Measurements from ENCODE around the gene KIRREL3.

The KIRREL3 gene

GRCh38 chr11:126790550-126791081 is 210.0 kb downstream of the KIRREL3 start:
- DNase-seq (ENCODE audit: low read depth): peak; percentile 49

GRCh38 chr11:126782810-126783209 is 217.8 kb downstream of the KIRREL3 start:
- no peak for DNase-seq (ENCODE audit: low read depth)

GRCh38 chr11:126781942-126782341 is 218.6 kb downstream of the KIRREL3 start:
- no peak for DNase-seq (ENCODE audit: low read depth)

GRCh38 chr11:126776119-126776518 is 224.5 kb downstream of the KIRREL3 start:
- no peak for DNase-seq (ENCODE audit: low read depth)

GRCh38 chr11:126772267-126772666 is 228.3 kb downstream of the KIRREL3 start:
- no peak for DNase-seq (ENCODE audit: low read depth)

- no peak for DNase-seq (ENCODE audit: low read depth)
Measured at GRCh38 chr11:126768702-126769101, 231.9 kb downstream of the KIRREL3 start.

GRCh38 chr11:126766440-126766839 is 234.1 kb downstream of the KIRREL3 start:
- DNase-seq (ENCODE audit: low read depth): no peak

- DNase-seq (ENCODE audit: low read depth): no peak
Measured at GRCh38 chr11:126765196-126765595, 235.4 kb downstream of the KIRREL3 start.

- DNase-seq (ENCODE audit: low read depth): no peak
Measured at GRCh38 chr11:126764231-126764630, 236.3 kb downstream of the KIRREL3 start.

- no peak for DNase-seq (ENCODE audit: low read depth)
Measured at GRCh38 chr11:126756855-126757254, 243.7 kb downstream of the KIRREL3 start.

- no peak for DNase-seq (ENCODE audit: low read depth)
Measured at GRCh38 chr11:126756421-126756820, 244.1 kb downstream of the KIRREL3 start.

- no peak for DNase-seq (ENCODE audit: low read depth)
Measured at GRCh38 chr11:126755526-126755925, 245.0 kb downstream of the KIRREL3 start.

GRCh38 chr11:126754591-126755426 is 245.8 kb downstream of the KIRREL3 start:
- DNase-seq (ENCODE audit: low read depth): no peak

GRCh38 chr11:126753990-126754389 is 246.6 kb downstream of the KIRREL3 start:
- no peak for DNase-seq (ENCODE audit: low read depth)

- DNase-seq (ENCODE audit: low read depth): no peak
Measured at GRCh38 chr11:126751242-126751641, 249.3 kb downstream of the KIRREL3 start.

GRCh38 chr11:126748793-126749192 is 251.8 kb downstream of the KIRREL3 start:
- no peak for DNase-seq (ENCODE audit: low read depth)

- no peak for DNase-seq (ENCODE audit: low read depth)
Measured at GRCh38 chr11:126748100-126748791, 252.3 kb downstream of the KIRREL3 start.

GRCh38 chr11:126747315-126747714 is 253.3 kb downstream of the KIRREL3 start:
- DNase-seq (ENCODE audit: low read depth): no peak

GRCh38 chr11:126746443-126746842 is 254.1 kb downstream of the KIRREL3 start:
- no peak for DNase-seq (ENCODE audit: low read depth)

GRCh38 chr11:126744699-126745098 is 255.9 kb downstream of the KIRREL3 start:
- DNase-seq (ENCODE audit: low read depth): no peak

GRCh38 chr11:126743628-126744027 is 256.9 kb downstream of the KIRREL3 start:
- DNase-seq (ENCODE audit: low read depth): no peak

GRCh38 chr11:126742582-126742981 is 258.0 kb downstream of the KIRREL3 start:
- no peak for DNase-seq (ENCODE audit: low read depth)

- no peak for DNase-seq (ENCODE audit: low read depth)
Measured at GRCh38 chr11:126740846-126741245, 259.7 kb downstream of the KIRREL3 start.

Data from HS-5 (cell line).